GM18508 (cell line): Measurements from ENCODE around the gene BHLHA15.

ENCODE experiments used
- ATAC-seq: cut with Tn5 transposase; IDR thresholded peaks from one replicate; pipeline ENCODE4 v1.9.1; 2021; ENCODE audit warnings: moderate number of reproducible peaks; ENCODE audit not compliant: insufficient read depth, unreplicated experiment

BHLHA15 gene

DNA sequence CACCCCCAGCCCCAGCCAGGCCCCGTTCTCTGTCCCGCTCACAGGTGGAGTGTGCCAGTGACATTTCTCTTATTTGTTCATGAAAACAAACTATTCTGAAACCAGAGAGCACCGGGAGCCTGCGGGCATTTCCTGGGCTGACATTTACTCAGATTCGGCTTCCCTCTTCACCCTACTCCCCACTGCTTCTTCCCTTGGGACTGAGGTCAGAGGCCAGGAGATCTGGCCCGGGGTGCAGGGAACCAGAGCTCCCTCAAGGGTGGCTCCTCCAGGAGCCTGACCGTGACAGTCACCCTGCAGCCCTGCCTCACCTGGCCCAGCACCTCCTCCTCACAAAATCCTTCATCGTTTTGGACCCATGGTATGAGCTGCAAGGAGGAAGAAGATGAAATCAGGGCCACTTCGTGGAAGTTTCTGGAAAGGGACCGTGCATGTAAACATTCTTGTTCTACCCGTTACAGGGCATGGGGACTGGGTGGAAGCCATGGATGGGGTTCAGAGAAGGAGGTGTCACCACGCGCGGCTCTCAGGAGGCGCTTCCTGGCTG lies 12.2 kb downstream of the BHLHA15 start:
- ATAC-seq, result no peak

GRCh38 chr7:98223898-98224700 lies 12.9 kb downstream of the BHLHA15 start:
- no peak for ATAC-seq

DNA sequence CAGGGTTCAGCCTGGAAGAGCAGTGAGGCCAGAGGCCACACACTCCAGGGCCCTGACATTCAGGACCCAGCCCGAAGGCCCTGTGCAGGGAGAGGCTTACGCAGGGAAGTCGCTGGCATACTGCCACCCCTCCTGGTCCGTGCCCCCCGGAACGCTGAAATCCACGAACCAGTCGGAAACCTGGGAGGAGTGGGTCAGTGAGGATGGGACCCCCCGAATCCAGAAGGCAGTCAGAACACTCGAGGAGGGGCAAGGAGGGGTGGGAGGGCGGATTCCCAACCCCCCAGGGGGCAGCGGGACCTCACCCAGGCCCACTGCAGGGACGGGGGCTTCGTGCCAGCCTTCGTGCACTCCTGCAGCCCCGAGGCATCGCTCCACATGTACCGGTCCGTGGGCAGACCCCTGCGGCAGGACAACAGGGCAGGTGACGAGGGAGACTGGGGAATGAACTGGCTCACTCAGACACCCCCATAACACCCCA lies 13.5 kb downstream of the BHLHA15 start:
- ATAC-seq, result no peak

GRCh38 chr7:98225913-98226614 lies 14.8 kb downstream of the BHLHA15 start:
- no peak for ATAC-seq

GRCh38 chr7:98227939-98228338 lies 16.7 kb downstream of the BHLHA15 start:
- ATAC-seq, result no peak

- no peak for ATAC-seq
Measured at GRCh38 chr7:98228801-98229200, 17.6 kb downstream of the BHLHA15 start.

- ATAC-seq, result no peak
Measured at GRCh38 chr7:98229441-98229840, 18.2 kb downstream of the BHLHA15 start.

- no peak for ATAC-seq
Measured at GRCh38 chr7:98229991-98230745, 18.9 kb downstream of the BHLHA15 start.

DNA sequence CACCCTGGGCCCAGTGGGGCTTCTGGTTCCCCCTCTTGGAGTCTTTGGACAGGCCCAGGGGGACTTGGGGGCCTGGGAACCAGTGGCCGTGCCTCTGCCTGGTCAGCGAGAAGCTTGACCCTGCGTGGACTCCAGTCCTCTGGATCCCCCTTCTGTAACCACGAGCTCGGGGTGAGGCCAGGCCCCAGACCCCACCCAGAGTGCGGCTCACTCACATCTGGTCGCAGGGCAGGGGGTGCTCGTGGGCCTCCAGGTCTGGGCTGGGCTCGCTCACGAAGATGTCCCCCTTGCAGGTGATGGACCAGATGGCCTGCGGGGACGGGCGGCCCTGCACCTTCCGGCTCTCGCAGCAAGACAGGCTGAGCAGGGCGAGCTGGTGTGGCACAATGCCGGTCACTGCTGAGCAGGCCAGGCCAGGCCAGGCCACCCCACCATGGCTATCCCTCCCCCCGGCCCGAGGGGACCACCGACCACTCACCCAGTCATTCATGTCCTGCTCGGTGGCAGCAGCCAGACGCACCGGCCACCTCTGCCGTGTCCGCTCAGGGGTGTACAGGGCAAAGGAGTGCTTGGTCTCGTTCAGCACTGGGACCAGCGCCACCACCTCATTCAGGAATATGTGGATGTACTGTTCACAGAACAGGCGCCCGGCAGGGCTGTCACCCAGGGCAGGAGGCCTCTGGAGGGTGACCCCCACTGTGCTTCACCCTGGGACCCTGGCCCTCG lies 19.7 kb downstream of the BHLHA15 start:
- no peak for ATAC-seq

DNA sequence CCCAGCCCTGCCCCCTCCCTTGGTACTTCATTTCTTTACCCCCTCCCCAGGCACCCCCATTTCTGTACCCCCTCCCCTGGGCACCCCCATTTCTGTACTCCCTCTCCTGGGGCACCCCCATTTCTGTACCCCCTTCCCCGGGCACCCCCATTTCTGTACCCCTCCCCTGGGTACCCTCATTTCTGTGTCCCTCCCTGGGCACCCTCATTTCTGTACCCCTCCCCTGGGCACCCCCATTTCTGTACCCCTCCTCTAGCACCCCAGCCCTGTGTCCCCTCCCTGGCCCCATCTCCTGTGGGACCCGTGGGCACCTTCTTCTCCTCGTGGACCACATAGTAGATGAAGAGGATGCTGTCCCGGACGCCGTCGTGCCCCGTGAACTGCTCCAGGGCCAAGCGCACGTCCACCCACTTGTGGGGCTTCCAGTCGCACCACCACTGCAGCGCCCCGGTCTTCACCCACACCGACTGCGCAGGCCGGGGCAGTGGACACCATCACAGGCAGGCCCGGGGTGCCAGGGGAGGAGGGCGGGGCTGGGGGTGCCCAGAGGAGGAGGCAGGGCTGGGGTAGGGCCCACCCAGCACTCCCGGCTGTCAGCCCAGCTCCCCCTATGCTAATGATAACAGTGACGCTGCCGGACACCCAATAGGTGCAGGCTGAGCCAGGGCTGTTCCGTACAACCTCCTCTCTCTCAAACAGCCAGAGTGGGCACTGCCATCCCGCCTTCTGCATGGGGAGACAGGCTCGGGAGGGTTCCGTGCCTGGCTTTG lies 20.4 kb downstream of the BHLHA15 start:
- no peak for ATAC-seq

DNA sequence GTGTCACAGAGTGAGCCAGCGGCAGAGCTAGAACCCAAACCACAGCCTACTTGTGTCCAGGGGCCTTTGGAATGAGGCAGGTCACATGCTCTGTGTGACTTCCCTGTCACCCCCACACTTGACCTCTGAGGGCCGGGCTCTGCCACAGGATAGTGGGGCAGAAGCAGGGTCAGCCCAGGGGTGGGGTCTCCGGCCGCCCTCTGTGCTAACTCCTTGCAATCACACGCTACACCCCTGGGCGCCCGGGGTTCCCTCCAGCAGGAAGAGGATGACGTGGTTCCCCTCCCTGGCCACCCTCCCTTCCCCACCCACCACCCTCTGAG lies 21.0 kb downstream of the BHLHA15 start:
- ATAC-seq, result no peak

- ATAC-seq, result no peak
Measured at GRCh38 chr7:98232799-98233198, 21.6 kb downstream of the BHLHA15 start.

- ATAC-seq, result no peak
Measured at GRCh38 chr7:98233219-98234070, 22.2 kb downstream of the BHLHA15 start.

DNA sequence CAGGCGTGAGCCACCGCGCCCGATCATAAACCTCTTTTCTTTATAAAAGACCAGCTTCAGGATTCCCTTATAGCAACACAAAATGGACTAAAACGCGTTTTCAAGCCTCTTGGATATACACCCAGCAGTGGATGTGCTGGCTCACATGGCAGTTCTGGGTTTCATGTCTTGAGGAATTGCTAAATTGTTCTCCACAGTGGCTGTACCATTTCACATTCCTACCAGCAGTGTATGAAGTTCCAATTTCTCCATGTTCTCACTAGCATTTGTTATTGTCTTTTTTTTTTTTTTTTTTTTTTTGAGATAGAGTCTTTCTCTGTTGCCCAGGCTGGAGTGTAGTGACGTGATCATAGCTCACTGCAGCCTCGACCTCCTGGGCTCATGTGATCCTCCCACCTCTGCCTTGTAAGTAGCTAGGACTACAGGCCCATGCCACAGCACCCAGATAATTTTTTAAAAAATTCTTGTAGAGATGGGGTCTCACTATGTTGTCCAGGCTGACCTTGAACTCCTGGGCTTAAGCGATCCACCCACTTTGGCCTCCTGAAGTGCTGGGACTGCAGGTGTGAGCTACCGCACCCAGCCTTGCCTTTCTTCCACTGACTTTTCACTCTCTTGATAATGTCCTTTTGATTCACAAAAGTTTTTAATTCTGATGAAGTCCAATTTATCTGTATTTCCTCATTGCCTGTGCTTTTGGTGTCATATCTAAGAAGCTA lies 23.3 kb downstream of the BHLHA15 start:
- no peak for ATAC-seq

GRCh38 chr7:98235901-98236300 lies 24.7 kb downstream of the BHLHA15 start:
- no peak for ATAC-seq

DNA sequence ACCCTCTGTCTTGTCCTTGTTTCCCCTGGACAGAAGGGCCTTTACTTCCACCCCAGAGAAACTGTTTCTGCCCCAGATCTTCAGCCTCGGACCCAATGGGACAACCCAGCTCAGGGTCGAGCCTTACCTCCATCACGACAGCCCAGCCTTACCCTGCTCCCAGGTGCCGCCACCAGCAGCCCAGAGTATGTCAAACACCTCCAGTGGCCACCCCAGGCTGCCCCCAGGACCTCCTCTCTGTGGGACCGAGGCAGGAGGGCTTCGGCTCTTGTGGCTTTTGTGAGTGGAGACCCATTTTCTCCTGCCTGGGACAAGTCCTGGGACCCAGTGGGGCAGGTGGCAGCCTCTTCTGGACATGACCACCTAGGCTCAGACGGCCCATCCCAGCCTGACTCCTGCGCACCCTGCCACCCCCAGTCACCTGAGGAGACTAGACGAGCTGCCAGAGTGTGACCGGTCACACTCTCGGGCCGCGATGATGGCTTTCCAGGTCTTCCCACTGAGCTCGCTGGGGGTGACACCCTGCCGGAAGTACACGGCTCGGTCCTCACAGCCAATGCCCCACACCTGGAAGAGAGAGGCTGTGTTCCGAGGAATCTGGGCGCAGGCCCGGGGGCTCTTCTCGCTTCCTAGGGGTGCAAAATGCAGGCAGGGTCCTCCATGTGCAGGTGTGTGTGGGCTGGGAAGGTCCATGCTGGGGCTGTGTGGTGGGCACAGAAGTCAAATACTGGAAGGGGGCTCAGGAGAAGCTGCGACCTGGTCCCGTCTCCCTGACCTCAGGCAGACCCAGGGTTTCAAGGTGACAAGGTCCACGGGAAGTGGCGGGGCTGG lies 25.3 kb downstream of the BHLHA15 start:
- no peak for ATAC-seq

GRCh38 chr7:98238076-98238475 lies 26.8 kb downstream of the BHLHA15 start:
- ATAC-seq, result no peak
